Measurements from ENCODE around the gene CDCA8. TPM values are rescaled to one million over a fixed set of nuclear protein-coding genes. Genes with fewer than 3 reads are reported as not detected.

The CDCA8 gene
- polyA plus RNA-seq, 2 of the 4 experiments (the other 2 are of a cell fraction): 26.8 to 32.1 TPM

- CTCF ChIA-PET: interaction anchor here (1.1 kb wide), 1 partner anchor 11 kb away, joined by 3 read pairs; no protein-coding TSS in a partner anchor
- POLR2A ChIA-PET: no interaction called here
Observed at GRCh38 chr1:37705399-37705798, 13.1 kb downstream of the CDCA8 start.

GRCh38 chr1:37708471-37708870 is 16.2 kb downstream of the CDCA8 start:
- Histone ChIP-seq H3K4me3 (no peak overlapping the region), H3K4me1 (no peaks in the 10 kb centered on the region), H3K27ac (no peak overlapping the region), H3K4me2 (no peak overlapping the region), H3K9me3 (no peaks in the 10 kb centered on the region)
- CTCF ChIA-PET: no interaction called here
- 64% methylated on average over 4 of the region's 4 CpGs for WGBS (ENCODE audit: missing lambda C conversion rate)
- DNase-seq (ENCODE audit: low read depth in 1 of 2, low spot score in 1 of 2) (no peak), ATAC-seq (no peak), FAIRE-seq (no peak)
- no peak for TF ChIP-seq ATOH8 (CRISPR knock-in tag; IDR thresholded peaks at IDR 0.05; ENCODE audit: low read depth)
- no peak for TF ChIP-seq SMC3 (IDR thresholded peaks at IDR 0.05)
- no peak for TF ChIP-seq MAZ (IDR thresholded peaks at IDR 0.05; ENCODE audit: borderline replicate concordance, low read depth, low read length)
- no peak for TF ChIP-seq FOXS1 (CRISPR knock-in tag; IDR thresholded peaks at IDR 0.05)
- no peak for TF ChIP-seq CTCF (IDR thresholded peaks at IDR 0.05)
- no peak for TF ChIP-seq ZFP36 (IDR thresholded peaks at IDR 0.05; ENCODE audit: borderline replicate concordance, partially characterized antibody)
- POLR2A ChIA-PET: no interaction called here

More at GRCh38 chr1:37705399-37705798, 13.1 kb downstream of the CDCA8 start:
- Histone ChIP-seq H3K4me3 (no peak overlapping the region), H3K9me3 (no peaks in the 10 kb centered on the region), H3K27ac (no peak overlapping the region), H3K4me2 (no peak overlapping the region), H3K4me1 (no peaks in the 10 kb centered on the region)
- whole genome bisulfite sequencing (ENCODE audit: missing lambda C conversion rate): 83% methylated on average over 8 of the region's 8 CpGs
- FAIRE-seq: no peak
- no peak for DNase-seq (ENCODE audit: low read depth in 1 of 2, low spot score in 1 of 2)
- TF ChIP-seq HEYL (CRISPR knock-in tag; IDR thresholded peaks at IDR 0.05) (no peak), CBX2 (IDR thresholded peaks at IDR 0.05; ENCODE audit: borderline replicate concordance, low read depth) (no peak), USF2 (IDR thresholded peaks at IDR 0.05) (no peak), NFE2L2 (conservative IDR thresholded peaks at IDR 0.05; ENCODE audit: low read length) (no peak), CHD2 (IDR thresholded peaks at IDR 0.05; ENCODE audit: low read length, partially characterized antibody) (no peak)
- ATAC-seq: no peak

- FAIRE-seq (no peak), DNase-seq (ENCODE audit: low read depth in 1 of 2, low spot score in 1 of 2) (no peak), ATAC-seq (no peak)
- ChIA-PET POLR2A (no interaction called here), CTCF (no interaction called here)
- Histone ChIP-seq H3K9me3 (no peaks in the 10 kb centered on the region), H3K27ac (no peak overlapping the region), H3K4me2 (no peak overlapping the region), H3K4me1 (no peaks in the 10 kb centered on the region), H3K4me3 (no peak overlapping the region)
- WGBS (ENCODE audit: missing lambda C conversion rate): 73% methylated on average over 7 of the region's 8 CpGs
- TF ChIP-seq EHMT2 (IDR thresholded peaks at IDR 0.05; ENCODE audit: low read depth) (no peak), RAD21 (conservative IDR thresholded peaks at IDR 0.05 in 1 of 2, IDR thresholded peaks at IDR 0.05 in 1 of 2) (no peak), FOXS1 (CRISPR knock-in tag; IDR thresholded peaks at IDR 0.05) (no peak), EHF (CRISPR knock-in tag; IDR thresholded peaks at IDR 0.05) (no peak), TP53 (CRISPR knock-in tag; IDR thresholded peaks at IDR 0.05) (no peak), MAX (IDR thresholded peaks at IDR 0.05) (no peak), CBX2 (IDR thresholded peaks at IDR 0.05; ENCODE audit: borderline replicate concordance, low read depth) (no peak), JUN (IDR thresholded peaks at IDR 0.05) (no peak), SREBF2 (IDR thresholded peaks at IDR 0.05) (no peak), ESRRA (IDR thresholded peaks at IDR 0.05; ENCODE audit: borderline replicate concordance, low read length) (no peak), MAZ (IDR thresholded peaks at IDR 0.05; ENCODE audit: borderline replicate concordance, low read depth, low read length) (no peak), ATOH8 (CRISPR knock-in tag; IDR thresholded peaks at IDR 0.05; ENCODE audit: low read depth) (no peak), GATA3 (IDR thresholded peaks at IDR 0.05; ENCODE audit: borderline replicate concordance) (no peak), EP300 (IDR thresholded peaks at IDR 0.05) (no peak), HOXA7 (CRISPR knock-in tag; IDR thresholded peaks at IDR 0.05) (no peak)
Observed at GRCh38 chr1:37714226-37714625, 21.9 kb downstream of the CDCA8 start.
